Neural crest cell (in vitro differentiated cells): Measurements from ENCODE around the gene ENOX1. TPM values are rescaled to one million over a fixed set of nuclear protein-coding genes. Genes with fewer than 3 reads are reported as not detected.

ENCODE experiments used
- DNase-seq: peaks from one replicate; pipeline ENCODE4 v3.0.0; 2021; ENCODE audit warnings: low read depth, mixed read lengths, low spot score
- H3K27ac Mint-ChIP-seq: one replicate; pipeline ENCODE4 v1.8.0; 2021; ENCODE audit warnings: mild to moderate bottlenecking, mixed read lengths; ENCODE audit not compliant: unreplicated experiment
- H3K27me3 Mint-ChIP-seq: 2 replicates; pipeline ENCODE4 v1.8.0; 2021; ENCODE audit warnings: low read depth, mild to moderate bottlenecking, mixed read lengths
- H3K36me3 Mint-ChIP-seq: 2 replicates; pipeline ENCODE4 v1.8.0; 2021; ENCODE audit warnings: low read depth, mild to moderate bottlenecking, mixed read lengths
- H3K4me1 Mint-ChIP-seq: 2 replicates; pipeline ENCODE4 v1.8.0; 2021; ENCODE audit warnings: mixed read lengths
- H3K4me3 Mint-ChIP-seq: one replicate; pipeline ENCODE4 v1.8.0; 2021; ENCODE audit warnings: mild to moderate bottlenecking, mixed read lengths
- H3K9me3 Mint-ChIP-seq: 2 replicates; pipeline ENCODE4 v1.8.0; 2021; ENCODE audit warnings: mixed read lengths
- CTCF ChIP-seq: fragments of 200-600 bp; sonication (generic); conservative IDR thresholded peaks from 2 replicates; pipeline ENCODE4 v1.5.0; 2021; ENCODE audit warnings: antibody characterized with exemption, mild to moderate bottlenecking
- total RNA-seq: library from RNA; stranded (reverse); gene quantifications from 2 replicates; pipeline ENCODE4 v1.2.1, GENCODE V29; 2021

The ENOX1 gene
- total RNA-seq, 1 donor from 2014 or later = 3.8 TPM

- Mint-ChIP-seq H3K36me3 (no peaks in the 10 kb centered on the region), H3K9me3 (no peaks in the 10 kb centered on the region), H3K27ac (no peak overlapping the region), H3K27me3 (no peaks in the 10 kb centered on the region), H3K4me1 (peaks cover 9% of the 10 kb centered on the region), H3K4me3 (no peak overlapping the region)
- DNase-seq = no peak
- no peak for TF ChIP-seq CTCF
Observed at GRCh38 chr13:43564952-43565351, 221.8 kb downstream of the ENOX1 start.

- Mint-ChIP-seq H3K36me3 (no peaks in the 10 kb centered on the region), H3K27me3 (no peaks in the 10 kb centered on the region), H3K9me3 (no peaks in the 10 kb centered on the region), H3K4me1 (peaks cover 9% of the 10 kb centered on the region), H3K27ac (no peak overlapping the region), H3K4me3 (no peak overlapping the region)
- TF ChIP-seq CTCF = no peak
- no peak for DNase-seq
Observed at GRCh38 chr13:43561081-43561480, 225.7 kb downstream of the ENOX1 start.

- Mint-ChIP-seq H3K27ac (no peak overlapping the region), H3K9me3 (no peaks in the 10 kb centered on the region), H3K36me3 (no peaks in the 10 kb centered on the region), H3K4me3 (no peak overlapping the region), H3K27me3 (no peaks in the 10 kb centered on the region), H3K4me1 (no peaks in the 10 kb centered on the region)
- no peak for TF ChIP-seq CTCF
- no peak for DNase-seq
Observed at GRCh38 chr13:43558939-43559338, 227.8 kb downstream of the ENOX1 start.

GRCh38 chr13:43558326-43558725 is 228.4 kb downstream of the ENOX1 start:
- Mint-ChIP-seq H3K36me3 (no peaks in the 10 kb centered on the region), H3K9me3 (no peaks in the 10 kb centered on the region), H3K4me3 (no peak overlapping the region), H3K27me3 (no peaks in the 10 kb centered on the region), H3K4me1 (peaks cover 2% of the 10 kb centered on the region), H3K27ac (no peak overlapping the region)
- no peak for TF ChIP-seq CTCF
- no peak for DNase-seq

GRCh38 chr13:43555667-43556066 is 231.1 kb downstream of the ENOX1 start:
- H3K27ac Mint-ChIP-seq = no peak overlapping the region
- peaks cover under 1% of the 10 kb centered on the region for H3K9me3 Mint-ChIP-seq
- no peaks in the 10 kb centered on the region for H3K27me3 Mint-ChIP-seq

More at GRCh38 chr13:43555667-43556066, 231.1 kb downstream of the ENOX1 start:
- no peak for DNase-seq
- no peak overlapping the region for H3K4me3 Mint-ChIP-seq
- no peak for TF ChIP-seq CTCF
- no peaks in the 10 kb centered on the region for H3K36me3 Mint-ChIP-seq
- H3K4me1 Mint-ChIP-seq = peaks cover 13% of the 10 kb centered on the region
